Measurements from ENCODE around the gene GNAQ. TPM values are rescaled to one million over a fixed set of nuclear protein-coding genes. Genes with fewer than 3 reads are reported as not detected.
"Not testable (repeated sequence)": the region's sequence is repeated elsewhere in the genome, so short reads cannot be mapped to it uniquely, and the experiment has no call there.

The GNAQ gene
- polyA plus RNA-seq, 5 donors, result 45.4 to 67.1 (median 63.8) TPM

- no peak for DNase-seq
These were observed 152.1 kb downstream of the GNAQ start for GRCh38 chr9:77879437-77879943.

GRCh38 chr9:77878793-77879192 is 152.8 kb downstream of the GNAQ start:
- not testable (repeated sequence) for DNase-seq

- DNase-seq, result no peak
These were observed 153.6 kb downstream of the GNAQ start for GRCh38 chr9:77877976-77878375.

GRCh38 chr9:77876590-77876989 is 155.0 kb downstream of the GNAQ start:
- no peak for DNase-seq

- no peak for DNase-seq
These were observed 155.5 kb downstream of the GNAQ start for GRCh38 chr9:77876091-77876490.

GRCh38 chr9:77872863-77873262 is 158.7 kb downstream of the GNAQ start:
- DNase-seq, result no peak

- no peak for DNase-seq
These were observed 159.4 kb downstream of the GNAQ start for GRCh38 chr9:77872177-77872576.

- DNase-seq, result no peak
These were observed 160.1 kb downstream of the GNAQ start for GRCh38 chr9:77871483-77871882.

- no peak for DNase-seq
These were observed 164.7 kb downstream of the GNAQ start for GRCh38 chr9:77866878-77867277.

- no peak for DNase-seq
These were observed 166.1 kb downstream of the GNAQ start for GRCh38 chr9:77865385-77866047.

- no peak for DNase-seq
These were observed 167.3 kb downstream of the GNAQ start for GRCh38 chr9:77864211-77864889.

- DNase-seq, result not testable (repeated sequence)
These were observed 168.0 kb downstream of the GNAQ start for GRCh38 chr9:77863638-77864037.

GRCh38 chr9:77860953-77861352 is 170.7 kb downstream of the GNAQ start:
- not testable (repeated sequence) for DNase-seq

GRCh38 chr9:77857513-77858259 is 173.9 kb downstream of the GNAQ start:
- DNase-seq, result no peak

GRCh38 chr9:77856615-77857014 is 175.0 kb downstream of the GNAQ start:
- DNase-seq, result no peak

- DNase-seq, result no peak
These were observed 176.7 kb downstream of the GNAQ start for GRCh38 chr9:77854916-77855311.

- no peak for DNase-seq
These were observed 177.2 kb downstream of the GNAQ start for GRCh38 chr9:77854258-77854915.

- no peak for DNase-seq
These were observed 177.9 kb downstream of the GNAQ start for GRCh38 chr9:77853716-77854115.

GRCh38 chr9:77851882-77852595 is 179.6 kb downstream of the GNAQ start:
- no peak for DNase-seq

- no peak for DNase-seq
These were observed 182.7 kb downstream of the GNAQ start for GRCh38 chr9:77848897-77849296.

- DNase-seq, result no peak
These were observed 183.2 kb downstream of the GNAQ start for GRCh38 chr9:77848404-77848803.

Data from right lung (tissue), 5 donors.